GM12878 (cell line): ENCODE data around the gene GPAT3. TPM values are rescaled to one million over a fixed set of nuclear protein-coding genes. Genes with fewer than 3 reads are reported as not detected.
"Not testable (repeated sequence)": the region's sequence is repeated elsewhere in the genome, so short reads cannot be mapped to it uniquely, and the experiment has no call there.

ENCODE experiments used
- ATAC-seq: fragments of 200-7000 bp; cut with Tn5 transposase; 3 replicates; pipeline ENCODE4 v1.9.1; 2020; ENCODE audit warnings: mild to moderate bottlenecking, moderate library complexity
- BruUV-seq: library from RNA; stranded (reverse); fragments of 400-500 nt; replicated peaks from 2 replicates; lab custom pipeline; 2021; lab: Mats Ljungman, UMichigan
- CTCF ChIA-PET: fragments of 300-600 bp; sonication (Branson Sonifier 250); formaldehyde crosslinking; extraction: SDS; loops from one replicate; lab custom pipeline; 2021; ENCODE audit warnings: inconsistent platforms; lab: Yijun Ruan, JAX
- POLR2A ChIA-PET: fragments of 350-600 bp; formaldehyde crosslinking; extraction: SDS; loops from one replicate; lab custom pipeline; 2021; ENCODE audit warnings: inconsistent platforms; lab: Charles Lee
- RAD21 ChIA-PET: fragments of 300-600 bp; sonication (Branson Sonifier 250); formaldehyde crosslinking; loops from one replicate; lab custom pipeline; 2023; ENCODE audit warnings: antibody characterized with exemption; ENCODE audit not compliant: unreplicated experiment; lab: Charles Lee
- SMC1A ChIA-PET: fragments of 300-600 bp; sonication (Branson Sonifier 250); formaldehyde crosslinking; loops from one replicate; lab custom pipeline; 2023; ENCODE audit not compliant: unreplicated experiment, uncharacterized antibody; lab: Charles Lee
- DNase-seq: peaks from one replicate; pipeline ENCODE4 v3.0.0-alpha.2; 2011; ENCODE audit warnings: low read depth, low spot score
- FAIRE-seq: peaks from 3 replicates; lab custom pipeline; 2011; peaks lifted over from hg19 to GRCh38; lab: Jason Lieb, UNC
- H2AFZ ChIP-seq: 2 replicates; pipeline ENCODE4 v1.6.0; 2011; ENCODE audit warnings: low read depth, low read length, control low read depth; ENCODE audit not compliant: control insufficient read depth
- H3K27ac ChIP-seq: 2 replicates; pipeline ENCODE4 v1.5.1; 2011; ENCODE audit warnings: control low read depth; ENCODE audit not compliant: control insufficient read depth, insufficient read depth
- H3K27me3 ChIP-seq, 2 experiments: replicated peaks in 1 of 2; 2 replicates each; pipeline versions ENCODE4 v1.6.0 to v1.6.1; 2011; ENCODE audit warnings: low read length in 1 of 2; ENCODE audit not compliant: control insufficient read depth in 2 of 2, insufficient read depth in 2 of 2
- H3K36me3 ChIP-seq, 2 experiments: 2 replicates each; pipeline ENCODE4 v1.5.1; 2011; ENCODE audit warnings: low read length in 1 of 2; ENCODE audit not compliant: control insufficient read depth in 2 of 2, insufficient read depth in 2 of 2
- H3K4me1 ChIP-seq: 2 replicates; pipeline ENCODE4 v1.6.1; 2011; ENCODE audit warnings: mild to moderate bottlenecking, low read length, moderate library complexity, mixed read lengths; ENCODE audit not compliant: control insufficient read depth, insufficient read depth
- H3K4me2 ChIP-seq: 2 replicates; pipeline ENCODE4 v1.6.0; 2011; ENCODE audit warnings: control low read depth; ENCODE audit not compliant: control insufficient read depth, insufficient read depth
- H3K4me3 ChIP-seq: fragments of 200-600 bp; sonication (generic); 2 replicates; pipeline ENCODE4 v1.5.1; 2016
- H3K79me2 ChIP-seq: 2 replicates; pipeline ENCODE4 v1.6.0; 2011; ENCODE audit warnings: low read length; ENCODE audit not compliant: control insufficient read depth, insufficient read depth
- H3K9ac ChIP-seq: 2 replicates; pipeline ENCODE4 v1.8.0; 2011; ENCODE audit warnings: low read length, control low read depth, mixed read lengths; ENCODE audit not compliant: control insufficient read depth, insufficient read depth
- H3K9me3 ChIP-seq: replicated peaks from 3 replicates; pipeline ENCODE4 v1.5.1; 2011; ENCODE audit warnings: mild to moderate bottlenecking, low read length; ENCODE audit not compliant: control insufficient read depth, insufficient read depth
- H4K20me1 ChIP-seq: 2 replicates; pipeline ENCODE4 v1.6.0; 2011; ENCODE audit not compliant: control insufficient read depth, insufficient read depth
- HDGF ChIP-seq: fragments of 450-650 bp; IDR thresholded peaks from 2 replicates; pipeline ENCODE4 v1.6.1; 2016; ENCODE audit warnings: antibody characterized with exemption
- RAD21 ChIP-seq: IDR thresholded peaks from 2 replicates; pipeline ENCODE4 v1.6.1; 2011; ENCODE audit warnings: mild to moderate bottlenecking, low read depth, low read length, moderate library complexity; ENCODE audit not compliant: insufficient read depth
- SMC3 ChIP-seq: IDR thresholded peaks from 2 replicates; pipeline ENCODE4 v1.6.1; 2011; ENCODE audit warnings: low read length, improper control_type of control experiment, borderline replicate concordance
- YY1 ChIP-seq: IDR thresholded peaks from 2 replicates; pipeline ENCODE4 v1.6.1; 2011; ENCODE audit warnings: low read depth, mild to moderate bottlenecking, low read length
- WGBS: methylation state at CpG from one replicate; pipeline ENCODE4 v1.1.6; 2016; ENCODE audit warnings: low lambda C conversion rate; ENCODE audit not compliant: insufficient replicate concordance, insufficient coverage; ENCODE audit errors: missing lambda C conversion rate; 5-methylcytosine and 5-hydroxymethylcytosine counted together
- in situ Hi-C: fragments of 300-500 bp; cut with MboI; formaldehyde crosslinking; loops from 9 replicates; pipeline ENCODE4 v1.14.3; 2018; ENCODE audit warnings: mixed read lengths
- intact Hi-C: fragments of 100-400 bp; cut with micrococcal nuclease; formaldehyde crosslinking; loops from one replicate; pipeline ENCODE4 v1.14.2; 2022; ENCODE audit not compliant: unreplicated experiment
- polyA plus RNA-seq, 11 experiments: library from polyadenylated mRNA; depleted of rRNA in 4 of 11; unstranded in 6 of 11; stranded (reverse) in 5 of 11; fragments of >200 nt; fragmentation: Nextera tagmentation in 4 of 11; fragmentation: Illumina TruSeq in 1 of 11; extraction: Ambion mirVana in 4 of 11; extraction: Trizol in 1 of 11; gene quantifications; 1 replicate in 1 of 11; 2 replicates in 10 of 11; pipeline versions ENCODE4 v1.2.1 to v1.2.3, GENCODE V29; 2011 to 2016; ENCODE audit warnings: inconsistent platforms in 2 of 11, missing spikeins in 2 of 11, low read depth in 1 of 11
- total RNA-seq, 4 experiments: library from RNA; depleted of rRNA in 3 of 4; stranded (reverse); fragments of >200 nt in 3 of 4; fragmentation: Illumina TruSeq in 1 of 4; extraction: Trizol in 1 of 4; gene quantifications; 2 replicates each; pipeline versions ENCODE4 v1.2.1 to v1.2.3, GENCODE V29; 2013 to 2021
- TF ChIP-seq, protein P1 (sequence below), 3 experiments: IDR thresholded peaks in 2 of 3; conservative IDR thresholded peaks in 1 of 3; 2 replicates each; pipeline ENCODE4 v1.5.1; 2011; ENCODE audit warnings: low read depth in 3 of 3, low read length in 3 of 3, mild to moderate bottlenecking in 3 of 3, control low read depth in 2 of 3, moderate library complexity in 2 of 3, inconsistent platforms in 1 of 3, mixed read lengths in 1 of 3; ENCODE audit not compliant: control insufficient read depth in 2 of 3, insufficient read depth in 1 of 3; ENCODE audit errors: extremely low read depth in 1 of 3

Gene GPAT3
- total and polyA plus RNA-seq, 10 of the 15 experiments (the other 5 are each of a cell fraction or from before 2014, with no cell fraction given): 0.26 to 1.1 (median 0.52) TPM

DNA sequence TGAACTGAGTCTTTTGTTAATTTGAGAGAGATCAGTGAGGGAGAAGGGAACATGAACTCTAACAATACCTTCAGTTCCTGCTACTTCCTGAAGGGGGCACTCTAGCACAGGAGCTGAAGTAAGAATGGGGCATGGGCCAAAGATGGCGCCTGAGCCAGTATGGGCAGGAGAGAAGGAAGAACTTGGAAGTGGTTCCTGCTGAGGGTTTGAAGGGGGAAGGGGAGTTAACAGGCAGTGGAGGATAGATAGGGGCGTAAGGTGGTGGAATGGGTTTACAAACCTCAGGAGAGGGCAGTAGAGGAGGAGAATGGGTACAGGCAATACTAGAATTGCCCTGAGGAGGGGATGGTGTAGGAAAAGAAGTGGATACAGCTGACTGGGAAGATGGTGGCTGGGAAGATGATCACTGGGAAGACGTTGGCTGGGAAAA lies 26.7 kb upstream of the GPAT3 start:
- H2AFZ ChIP-seq: peak overlapping the region; percentile 81
- POLR2A ChIA-PET, H3K9ac ChIP-seq, BruUV-seq, H3K4me3 ChIP-seq, H3K36me3 ChIP-seq, H3K4me1 ChIP-seq, H3K4me2 ChIP-seq, H3K27me3 ChIP-seq, FAIRE-seq, DNase-seq, H3K9me3 ChIP-seq, H3K27ac ChIP-seq, H4K20me1 ChIP-seq, H3K79me2 ChIP-seq: not testable (repeated sequence)
- WGBS: 40% methylated on average over 3 of the region's 3 CpGs
- in situ Hi-C loops: loop anchor here (10.0 kb wide), 1 partner anchor 1006 kb away; no protein-coding TSS in a partner anchor
- intact Hi-C loops: loop anchor here (1.0 to 10.0 kb wide), 3 partner anchors 73 to 746 kb away; no protein-coding TSS in a partner anchor
- ChIA-PET RAD21 (interaction anchor here (1.0 to 3.1 kb wide), 4 partner anchors 73 to 133 kb away, joined by 3 to 12 read pairs (median 4); no protein-coding TSS in a partner anchor), CTCF (interaction anchor here (0.6 to 4.4 kb wide), 14 partner anchors 11 to 1020 kb away, joined by 3 to 85 read pairs (median 4); no protein-coding TSS in a partner anchor), SMC1A (interaction anchor here (0.9 to 3.7 kb wide), 8 partner anchors 29 to 138 kb away, joined by 3 to 18 read pairs (median 4); no protein-coding TSS in a partner anchor)
- ATAC-seq: peak; percentile 83
- TF ChIP-seq SMC3 (peak; percentile 46; the same call in 1 of the 2 replicates), HDGF (0 out of 2 replicates have a peak, but pooled peaks have one; percentile 42), RAD21 (peak; percentile 75), YY1 (peak; percentile 93)
- TF ChIP-seq, protein P1, sequence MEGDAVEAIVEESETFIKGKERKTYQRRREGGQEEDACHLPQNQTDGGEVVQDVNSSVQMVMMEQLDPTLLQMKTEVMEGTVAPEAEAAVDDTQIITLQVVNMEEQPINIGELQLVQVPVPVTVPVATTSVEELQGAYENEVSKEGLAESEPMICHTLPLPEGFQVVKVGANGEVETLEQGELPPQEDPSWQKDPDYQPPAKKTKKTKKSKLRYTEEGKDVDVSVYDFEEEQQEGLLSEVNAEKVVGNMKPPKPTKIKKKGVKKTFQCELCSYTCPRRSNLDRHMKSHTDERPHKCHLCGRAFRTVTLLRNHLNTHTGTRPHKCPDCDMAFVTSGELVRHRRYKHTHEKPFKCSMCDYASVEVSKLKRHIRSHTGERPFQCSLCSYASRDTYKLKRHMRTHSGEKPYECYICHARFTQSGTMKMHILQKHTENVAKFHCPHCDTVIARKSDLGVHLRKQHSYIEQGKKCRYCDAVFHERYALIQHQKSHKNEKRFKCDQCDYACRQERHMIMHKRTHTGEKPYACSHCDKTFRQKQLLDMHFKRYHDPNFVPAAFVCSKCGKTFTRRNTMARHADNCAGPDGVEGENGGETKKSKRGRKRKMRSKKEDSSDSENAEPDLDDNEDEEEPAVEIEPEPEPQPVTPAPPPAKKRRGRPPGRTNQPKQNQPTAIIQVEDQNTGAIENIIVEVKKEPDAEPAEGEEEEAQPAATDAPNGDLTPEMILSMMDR (IDR thresholded peaks at IDR 0.05 in 2 of 3, conservative IDR thresholded peaks at IDR 0.05 in 1 of 3; ENCODE audit: control insufficient read depth in 2 of 3, extremely low read depth in 1 of 3, insufficient read depth in 1 of 3, low read depth in 3 of 3, low read length in 3 of 3): peak; percentile 42 to 73 (median 57)
